PFSK-1 (cell line): ENCODE data around the gene TMEM129.

Experiments
- POLR2AphosphoS5 ChIP-seq: IDR thresholded peaks from 2 replicates; pipeline ENCODE4 v1.6.1; 2012; ENCODE audit warnings: low read depth, mild to moderate bottlenecking, control low read depth, low read length, moderate library complexity
- REST ChIP-seq, 2 experiments: IDR thresholded peaks; 2 replicates each; pipeline versions ENCODE4 v1.6.1 to v1.8.0; 2011 to 2012; ENCODE audit warnings: low read depth in 2 of 2, low read length in 2 of 2, control low read depth in 1 of 2, inconsistent platforms in 1 of 2, mild to moderate bottlenecking in 1 of 2, moderate library complexity in 1 of 2; ENCODE audit not compliant: insufficient read depth in 1 of 2
- SIN3A ChIP-seq: IDR thresholded peaks from 2 replicates; pipeline ENCODE4 v1.6.1; 2012; ENCODE audit warnings: mild to moderate bottlenecking, low read length, moderate library complexity, borderline replicate concordance; ENCODE audit not compliant: insufficient read depth
- TAF1 ChIP-seq: IDR thresholded peaks from 2 replicates; pipeline ENCODE4 v1.6.1; 2012; ENCODE audit warnings: low read length, control low read depth, borderline replicate concordance; ENCODE audit not compliant: insufficient read depth

GRCh38 chr4:1706358-1706757, 14.8 kb downstream of the TMEM129 start:
- TF ChIP-seq POLR2AphosphoS5 (no peak), TAF1 (no peak), REST (IDR thresholded peaks at IDR 0.05; ENCODE audit: insufficient read depth in 1 of 2, low read depth in 2 of 2, low read length in 2 of 2) (no peak), SIN3A (no peak)
